NCI-H146 treated with DMSO at 0.1 percent for 48 hours (cell line): ENCODE data around the gene DLL3.
A peak's percentile ranks its signal among the peaks of the same experiment; 100 is the strongest.

Source experiments
- DNase-seq: peaks from one replicate; lab custom pipeline; 2025; ENCODE audit not compliant: unreplicated experiment; lab: John Stamatoyannopoulos, UW

The DLL3 gene

GRCh38 chr19:39550197-39550596, 51.5 kb downstream of the DLL3 start:
- DNase-seq = no peak

- peak; percentile 22 for DNase-seq
Measured at GRCh38 chr19:39553082-39553652, 54.4 kb downstream of the DLL3 start.

GRCh38 chr19:39554701-39555311, 56.1 kb downstream of the DLL3 start:
- no peak for DNase-seq

- DNase-seq = no peak
Measured at GRCh38 chr19:39555883-39556282, 57.1 kb downstream of the DLL3 start.
